WTC11 (cell line): ENCODE results near the gene OSTC.

Experiments used
- CREB1 ChIP-seq: sonication (generic); formaldehyde crosslinking; IDR thresholded peaks from 2 replicates; pipeline ENCODE4 v1.8.0; 2023; ENCODE audit warnings: mild to moderate bottlenecking, missing genetic modification reagents
- HMGA2 ChIP-seq: fragments of 250-450 bp; sonication (Bioruptor Pico); IDR thresholded peaks from 2 replicates; pipeline ENCODE4 v1.4.0; 2021; ENCODE audit warnings: mild to moderate bottlenecking, moderate library complexity
- JUN ChIP-seq: sonication (generic); formaldehyde crosslinking; IDR thresholded peaks from 2 replicates; pipeline ENCODE4 v1.8.0; 2023; ENCODE audit warnings: mild to moderate bottlenecking, missing genetic modification reagents
- SP1 ChIP-seq: sonication (generic); formaldehyde crosslinking; conservative IDR thresholded peaks from 2 replicates; pipeline ENCODE4 v1.8.1; 2022; ENCODE audit warnings: missing genetic modification reagents
- ZNF232 ChIP-seq: sonication (generic); formaldehyde crosslinking; IDR thresholded peaks from 2 replicates; pipeline ENCODE4 v1.8.0; 2022; ENCODE audit warnings: mild to moderate bottlenecking, missing genetic modification reagents
- TF ChIP-seq, protein P1 (sequence below): sonication (generic); formaldehyde crosslinking; IDR thresholded peaks from 2 replicates; pipeline ENCODE4 v1.8.1; 2023; ENCODE audit warnings: mild to moderate bottlenecking, missing genetic modification reagents, moderate library complexity
- TF ChIP-seq, protein P2 (sequence below): sonication (generic); formaldehyde crosslinking; IDR thresholded peaks from 2 replicates; pipeline ENCODE4 v1.8.1; 2022; ENCODE audit warnings: missing genetic modification reagents, borderline replicate concordance
- TF ChIP-seq, protein P3 (sequence below): fragments of 200-600 bp; IDR thresholded peaks from 2 replicates; pipeline ENCODE4 v1.8.0; 2022; ENCODE audit warnings: antibody characterized with exemption
- TF ChIP-seq, protein P4 (sequence below): sonication (generic); formaldehyde crosslinking; IDR thresholded peaks from 2 replicates; pipeline ENCODE4 v1.8.1; 2023; ENCODE audit warnings: mild to moderate bottlenecking, missing genetic modification reagents

DNA sequence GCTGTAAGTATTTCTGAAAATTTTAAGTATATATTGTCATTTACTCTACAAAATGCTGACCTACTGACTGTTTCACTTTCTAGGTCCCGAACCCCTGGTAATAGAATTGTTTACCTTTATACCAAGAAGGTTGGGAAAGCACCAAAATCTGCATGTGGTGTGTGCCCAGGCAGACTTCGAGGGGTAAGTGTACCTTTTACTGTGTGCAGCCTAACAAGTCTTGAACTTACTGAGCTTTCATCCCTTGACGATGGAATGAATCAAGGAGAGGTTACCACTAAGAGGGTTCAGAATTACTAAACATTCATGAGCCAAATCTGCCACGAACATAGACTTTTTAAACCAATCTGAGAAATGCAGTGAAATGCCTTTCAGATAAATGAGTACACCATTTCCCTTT is 28.4 kb upstream of the OSTC start:
- TF ChIP-seq JUN (CRISPR knock-in tag) (no peak), ZNF232 (CRISPR knock-in tag) (no peak), HMGA2 (CRISPR knock-in tag) (no peak), SP1 (no peak), CREB1 (CRISPR knock-in tag) (no peak)
- TF ChIP-seq, protein P1, sequence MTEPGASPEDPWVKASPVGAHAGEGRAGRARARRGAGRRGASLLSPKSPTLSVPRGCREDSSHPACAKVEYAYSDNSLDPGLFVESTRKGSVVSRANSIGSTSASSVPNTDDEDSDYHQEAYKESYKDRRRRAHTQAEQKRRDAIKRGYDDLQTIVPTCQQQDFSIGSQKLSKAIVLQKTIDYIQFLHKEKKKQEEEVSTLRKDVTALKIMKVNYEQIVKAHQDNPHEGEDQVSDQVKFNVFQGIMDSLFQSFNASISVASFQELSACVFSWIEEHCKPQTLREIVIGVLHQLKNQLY (CRISPR knock-in tag): no peak
- TF ChIP-seq, protein P2, sequence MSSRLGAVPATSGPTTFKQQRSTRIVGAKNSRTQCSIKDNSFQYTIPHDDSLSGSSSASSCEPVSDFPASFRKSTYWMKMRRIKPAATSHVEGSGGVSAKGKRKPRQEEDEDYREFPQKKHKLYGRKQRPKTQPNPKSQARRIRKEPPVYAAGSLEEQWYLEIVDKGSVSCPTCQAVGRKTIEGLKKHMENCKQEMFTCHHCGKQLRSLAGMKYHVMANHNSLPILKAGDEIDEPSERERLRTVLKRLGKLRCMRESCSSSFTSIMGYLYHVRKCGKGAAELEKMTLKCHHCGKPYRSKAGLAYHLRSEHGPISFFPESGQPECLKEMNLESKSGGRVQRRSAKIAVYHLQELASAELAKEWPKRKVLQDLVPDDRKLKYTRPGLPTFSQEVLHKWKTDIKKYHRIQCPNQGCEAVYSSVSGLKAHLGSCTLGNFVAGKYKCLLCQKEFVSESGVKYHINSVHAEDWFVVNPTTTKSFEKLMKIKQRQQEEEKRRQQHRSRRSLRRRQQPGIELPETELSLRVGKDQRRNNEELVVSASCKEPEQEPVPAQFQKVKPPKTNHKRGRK (CRISPR knock-in tag): no peak
- TF ChIP-seq, protein P3, sequence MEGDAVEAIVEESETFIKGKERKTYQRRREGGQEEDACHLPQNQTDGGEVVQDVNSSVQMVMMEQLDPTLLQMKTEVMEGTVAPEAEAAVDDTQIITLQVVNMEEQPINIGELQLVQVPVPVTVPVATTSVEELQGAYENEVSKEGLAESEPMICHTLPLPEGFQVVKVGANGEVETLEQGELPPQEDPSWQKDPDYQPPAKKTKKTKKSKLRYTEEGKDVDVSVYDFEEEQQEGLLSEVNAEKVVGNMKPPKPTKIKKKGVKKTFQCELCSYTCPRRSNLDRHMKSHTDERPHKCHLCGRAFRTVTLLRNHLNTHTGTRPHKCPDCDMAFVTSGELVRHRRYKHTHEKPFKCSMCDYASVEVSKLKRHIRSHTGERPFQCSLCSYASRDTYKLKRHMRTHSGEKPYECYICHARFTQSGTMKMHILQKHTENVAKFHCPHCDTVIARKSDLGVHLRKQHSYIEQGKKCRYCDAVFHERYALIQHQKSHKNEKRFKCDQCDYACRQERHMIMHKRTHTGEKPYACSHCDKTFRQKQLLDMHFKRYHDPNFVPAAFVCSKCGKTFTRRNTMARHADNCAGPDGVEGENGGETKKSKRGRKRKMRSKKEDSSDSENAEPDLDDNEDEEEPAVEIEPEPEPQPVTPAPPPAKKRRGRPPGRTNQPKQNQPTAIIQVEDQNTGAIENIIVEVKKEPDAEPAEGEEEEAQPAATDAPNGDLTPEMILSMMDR: no peak
- TF ChIP-seq, protein P4, sequence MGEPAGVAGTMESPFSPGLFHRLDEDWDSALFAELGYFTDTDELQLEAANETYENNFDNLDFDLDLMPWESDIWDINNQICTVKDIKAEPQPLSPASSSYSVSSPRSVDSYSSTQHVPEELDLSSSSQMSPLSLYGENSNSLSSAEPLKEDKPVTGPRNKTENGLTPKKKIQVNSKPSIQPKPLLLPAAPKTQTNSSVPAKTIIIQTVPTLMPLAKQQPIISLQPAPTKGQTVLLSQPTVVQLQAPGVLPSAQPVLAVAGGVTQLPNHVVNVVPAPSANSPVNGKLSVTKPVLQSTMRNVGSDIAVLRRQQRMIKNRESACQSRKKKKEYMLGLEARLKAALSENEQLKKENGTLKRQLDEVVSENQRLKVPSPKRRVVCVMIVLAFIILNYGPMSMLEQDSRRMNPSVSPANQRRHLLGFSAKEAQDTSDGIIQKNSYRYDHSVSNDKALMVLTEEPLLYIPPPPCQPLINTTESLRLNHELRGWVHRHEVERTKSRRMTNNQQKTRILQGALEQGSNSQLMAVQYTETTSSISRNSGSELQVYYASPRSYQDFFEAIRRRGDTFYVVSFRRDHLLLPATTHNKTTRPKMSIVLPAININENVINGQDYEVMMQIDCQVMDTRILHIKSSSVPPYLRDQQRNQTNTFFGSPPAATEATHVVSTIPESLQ (CRISPR knock-in tag): no peak
